NCI-H2029 treated with DMSO at 0.1 percent for 48 hours (cell line): ENCODE results near the gene GLCE.

ENCODE experiments used
- DNase-seq: peaks from one replicate; lab custom pipeline; 2025; lab: John Stamatoyannopoulos, UW

GLCE gene

GRCh38 chr15:69206079-69206478 is 45.6 kb downstream of the GLCE start:
- no peak for DNase-seq

- no peak for DNase-seq
These were observed 49.2 kb downstream of the GLCE start for GRCh38 chr15:69209661-69210060.

GRCh38 chr15:69210574-69210973 is 50.1 kb downstream of the GLCE start:
- DNase-seq, result no peak

- no peak for DNase-seq
These were observed 53.4 kb downstream of the GLCE start for GRCh38 chr15:69213786-69214185.

- no peak for DNase-seq
These were observed 55.0 kb downstream of the GLCE start for GRCh38 chr15:69215314-69216035.

- no peak for DNase-seq
These were observed 56.9 kb downstream of the GLCE start for GRCh38 chr15:69217381-69217780.

GRCh38 chr15:69219690-69220089 is 59.3 kb downstream of the GLCE start:
- no peak for DNase-seq

GRCh38 chr15:69222002-69222474 is 61.6 kb downstream of the GLCE start:
- no peak for DNase-seq

- DNase-seq, result no peak
These were observed 62.8 kb downstream of the GLCE start for GRCh38 chr15:69223083-69223813.

- DNase-seq, result no peak
These were observed 63.9 kb downstream of the GLCE start for GRCh38 chr15:69224383-69224782.

GRCh38 chr15:69225355-69226022 is 65.1 kb downstream of the GLCE start:
- no peak for DNase-seq

GRCh38 chr15:69226023-69226355 is 65.6 kb downstream of the GLCE start:
- no peak for DNase-seq

GRCh38 chr15:69232144-69232543 is 71.7 kb downstream of the GLCE start:
- no peak for DNase-seq

- no peak for DNase-seq
These were observed 72.3 kb downstream of the GLCE start for GRCh38 chr15:69232765-69233164.

- no peak for DNase-seq
These were observed 74.2 kb downstream of the GLCE start for GRCh38 chr15:69234676-69235075.

- no peak for DNase-seq
These were observed 76.1 kb downstream of the GLCE start for GRCh38 chr15:69236505-69236904.

- DNase-seq, result no peak
These were observed 77.3 kb downstream of the GLCE start for GRCh38 chr15:69237718-69238117.

GRCh38 chr15:69244798-69245197 is 84.4 kb downstream of the GLCE start:
- DNase-seq, result no peak

GRCh38 chr15:69253156-69253555 is 92.7 kb downstream of the GLCE start:
- peak; percentile 29 for DNase-seq

GRCh38 chr15:69265347-69265955 is 105.0 kb downstream of the GLCE start:
- DNase-seq, result no peak

GRCh38 chr15:69271217-69271616 is 110.8 kb downstream of the GLCE start:
- DNase-seq, result no peak

GRCh38 chr15:69272139-69272538 is 111.7 kb downstream of the GLCE start:
- DNase-seq, result no peak

GRCh38 chr15:69272891-69273290 is 112.5 kb downstream of the GLCE start:
- DNase-seq, result no peak
